ENCODE measurements around the gene IFIT5. TPM values are rescaled to one million over a fixed set of nuclear protein-coding genes. Genes with fewer than 3 reads are reported as not detected.

IFIT5 gene
- total RNA-seq, 1 donor from 2014 or later: 13.7 TPM

GRCh38 chr10:89463846-89464537 lies 49.6 kb downstream of the IFIT5 start:
- no peak overlapping the region for H3K4me3 Mint-ChIP-seq (ENCODE audit: unreplicated experiment)
- H3K27me3 Mint-ChIP-seq (ENCODE audit: low read depth): no peaks in the 10 kb centered on the region
- H3K4me1 Mint-ChIP-seq (ENCODE audit: low read depth): peaks cover 24% of the 10 kb centered on the region
- no peak overlapping the region for H3K27ac Mint-ChIP-seq (ENCODE audit: unreplicated experiment)
- TF ChIP-seq CTCF (IDR thresholded peaks at IDR 0.05): no peak
- no peaks in the 10 kb centered on the region for H3K36me3 Mint-ChIP-seq (ENCODE audit: low read depth)
- H3K9me3 Mint-ChIP-seq (ENCODE audit: low read depth): no peaks in the 10 kb centered on the region
- no peak for DNase-seq (ENCODE audit: low spot score)

- peaks cover 25% of the 10 kb centered on the region for H3K4me1 Mint-ChIP-seq (ENCODE audit: low read depth)
- no peaks in the 10 kb centered on the region for H3K9me3 Mint-ChIP-seq (ENCODE audit: low read depth)
- no peak overlapping the region for H3K4me3 Mint-ChIP-seq (ENCODE audit: unreplicated experiment)
- no peaks in the 10 kb centered on the region for H3K27me3 Mint-ChIP-seq (ENCODE audit: low read depth)
- H3K27ac Mint-ChIP-seq (ENCODE audit: unreplicated experiment): no peak overlapping the region
- no peak for TF ChIP-seq CTCF (IDR thresholded peaks at IDR 0.05)
- no peak for DNase-seq (ENCODE audit: low spot score)
- H3K36me3 Mint-ChIP-seq (ENCODE audit: low read depth): no peaks in the 10 kb centered on the region
These were observed 50.8 kb downstream of the IFIT5 start for GRCh38 chr10:89465196-89465595.

- peak; percentile 82 for TF ChIP-seq CTCF (IDR thresholded peaks at IDR 0.05)
- H3K36me3 Mint-ChIP-seq (ENCODE audit: low read depth): no peaks in the 10 kb centered on the region
- H3K4me1 Mint-ChIP-seq (ENCODE audit: low read depth): peaks cover 39% of the 10 kb centered on the region
- H3K27ac Mint-ChIP-seq (ENCODE audit: unreplicated experiment): peak overlapping the region; percentile 23
- no peaks in the 10 kb centered on the region for H3K9me3 Mint-ChIP-seq (ENCODE audit: low read depth)
- DNase-seq (ENCODE audit: low spot score): no peak
- no peak overlapping the region for H3K4me3 Mint-ChIP-seq (ENCODE audit: unreplicated experiment)
- no peaks in the 10 kb centered on the region for H3K27me3 Mint-ChIP-seq (ENCODE audit: low read depth)
These were observed 52.2 kb downstream of the IFIT5 start for GRCh38 chr10:89466599-89467035.

DNA sequence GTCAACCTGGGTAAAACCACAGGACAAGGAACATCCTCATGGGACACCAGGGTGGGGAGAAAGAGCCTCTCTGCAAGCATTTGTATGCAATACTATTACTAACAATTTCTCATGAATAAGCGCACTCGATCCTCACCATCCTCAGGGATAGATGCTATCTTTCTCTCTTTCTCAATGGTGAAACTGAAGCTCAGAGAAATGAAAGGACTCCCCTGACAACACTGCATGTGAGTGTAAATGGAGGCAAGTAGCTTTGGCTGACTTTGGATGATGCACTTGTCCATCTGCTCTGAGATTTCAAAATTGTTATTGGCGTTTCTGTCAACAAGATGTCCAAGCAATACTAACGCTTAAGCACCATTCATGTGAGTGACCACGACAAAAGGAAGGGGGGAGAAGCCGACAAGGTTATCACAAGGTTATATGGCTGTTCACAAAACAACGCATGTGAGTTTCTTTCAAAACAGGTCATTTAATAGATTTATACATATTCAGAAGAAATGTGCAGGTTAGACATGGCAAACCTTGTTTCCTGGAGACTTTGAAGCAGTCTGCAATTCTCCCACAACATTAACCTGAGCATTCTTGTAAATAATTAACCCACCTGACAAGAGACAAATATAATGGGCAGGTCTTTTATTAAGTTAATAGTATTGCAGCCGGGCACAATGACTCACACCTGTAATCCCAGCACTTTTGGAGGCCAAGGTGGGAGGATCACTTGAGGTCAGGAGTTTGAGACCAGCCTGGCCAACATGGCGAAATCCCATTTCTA lies 54.0 kb downstream of the IFIT5 start:
- Mint-ChIP-seq H3K4me1 (ENCODE audit: low read depth) (peaks cover 39% of the 10 kb centered on the region), H3K27ac (ENCODE audit: unreplicated experiment) (no peak overlapping the region), H3K4me3 (ENCODE audit: unreplicated experiment) (no peak overlapping the region), H3K9me3 (ENCODE audit: low read depth) (no peaks in the 10 kb centered on the region), H3K36me3 (ENCODE audit: low read depth) (no peaks in the 10 kb centered on the region), H3K27me3 (ENCODE audit: low read depth) (no peaks in the 10 kb centered on the region)
- no peak for DNase-seq (ENCODE audit: low spot score)
- no peak for TF ChIP-seq CTCF (IDR thresholded peaks at IDR 0.05)

- no peaks in the 10 kb centered on the region for H3K27me3 Mint-ChIP-seq (ENCODE audit: low read depth)
- no peak for TF ChIP-seq CTCF (IDR thresholded peaks at IDR 0.05)
- peaks cover 39% of the 10 kb centered on the region for H3K4me1 Mint-ChIP-seq (ENCODE audit: low read depth)
- H3K27ac Mint-ChIP-seq (ENCODE audit: unreplicated experiment): no peak overlapping the region
- no peaks in the 10 kb centered on the region for H3K36me3 Mint-ChIP-seq (ENCODE audit: low read depth)
- no peak overlapping the region for H3K4me3 Mint-ChIP-seq (ENCODE audit: unreplicated experiment)
- no peaks in the 10 kb centered on the region for H3K9me3 Mint-ChIP-seq (ENCODE audit: low read depth)
- no peak for DNase-seq (ENCODE audit: low spot score)
These were observed 55.1 kb downstream of the IFIT5 start for GRCh38 chr10:89469517-89469916.

Other genes starting within 250 kb of the IFIT5 start
- not detected in 3 replicates for gene CH25H, start 207.3 kb upstream of the IFIT5 start, total RNA-seq
- gene LIPA, start 162.8 kb upstream of the IFIT5 start, total RNA-seq: 35.8 to 52.5 TPM (median 44.1 TPM) in 3 replicates
- 3.0 to 3.8 TPM (median 3.3 TPM) in 3 replicates for gene IFIT2, start 112.5 kb upstream of the IFIT5 start, total RNA-seq
- 6.0 to 7.4 TPM (median 6.9 TPM) in 3 replicates for gene IFIT3, start 86.6 kb upstream of the IFIT5 start, total RNA-seq
- gene IFIT1B, start 36.5 kb upstream of the IFIT5 start, total RNA-seq: not detected in 3 replicates
- gene IFIT1, start 21.9 kb upstream of the IFIT5 start, total RNA-seq: 2.0 to 4.4 TPM (median 2.0 TPM) in 3 replicates
- gene SLC16A12, start 121.0 kb downstream of the IFIT5 start, total RNA-seq: 2.6 to 5.2 TPM (median 2.8 TPM) in 3 replicates
- 6.3 to 13.9 TPM (median 7.6 TPM) in 3 replicates for gene PANK1, start 230.7 kb downstream of the IFIT5 start, total RNA-seq